Transverse colon (tissue), 4 donors: ENCODE results near the gene STX7. TPM values are rescaled to one million over a fixed set of nuclear protein-coding genes. Genes with fewer than 3 reads are reported as not detected.

ENCODE experiments used
- DNase-seq: peaks from one replicate; pipeline ENCODE4 v3.0.0-alpha.2; 2019
- H3K27ac ChIP-seq, 4 donors: fragments of 200-600 bp; sonication (generic); 2 replicates each; pipeline ENCODE4 v1.5.1; 2016 to 2018; ENCODE audit warnings: inconsistent platforms in 4 of 4
- H3K27me3 ChIP-seq: fragments of 200-600 bp; sonication (generic); 2 replicates; pipeline ENCODE4 v1.5.1; 2017; ENCODE audit warnings: inconsistent platforms
- H3K36me3 ChIP-seq, 4 donors: fragments of 200-600 bp; sonication (generic); 2 replicates each; pipeline ENCODE4 v1.5.1; 2017 to 2019; ENCODE audit warnings: inconsistent platforms in 4 of 4
- H3K4me1 ChIP-seq, 4 donors: fragments of 200-600 bp; sonication (generic); 2 replicates each; pipeline ENCODE4 v1.5.1; 2017 to 2020; ENCODE audit warnings: inconsistent platforms in 4 of 4
- H3K4me3 ChIP-seq, 4 donors: fragments of 200-600 bp; sonication (generic); 1 replicate in 1 of 4; 2 replicates in 3 of 4; pipeline versions ENCODE4 v1.5.1 to v1.6.1; 2017 to 2019; ENCODE audit warnings: inconsistent platforms in 4 of 4
- H3K9me3 ChIP-seq, 2 donors: fragments of 200-600 bp; sonication (generic); 2 replicates each; pipeline ENCODE4 v1.5.1; 2017 to 2019; ENCODE audit warnings: inconsistent platforms in 2 of 2
- EP300 ChIP-seq: sonication (generic); formaldehyde crosslinking; IDR thresholded peaks from one replicate; pipeline ENCODE4 v1.6.1; 2017; ENCODE audit warnings: antibody characterized with exemption, low read depth
- POLR2A ChIP-seq: fragments of 450-650 bp; IDR thresholded peaks from one replicate; pipeline ENCODE4 v1.6.1; 2016; ENCODE audit warnings: antibody characterized with exemption, mild to moderate bottlenecking, moderate library complexity
- POLR2AphosphoS5 ChIP-seq, 3 donors: sonication (generic); formaldehyde crosslinking; IDR thresholded peaks; one replicate each; pipeline ENCODE4 v1.6.1; 2016; ENCODE audit warnings: antibody characterized with exemption in 3 of 3
- WGBS, 2 donors: methylation state at CpG; one replicate each; pipeline ENCODE4 v1.1.5; 2018; ENCODE audit warnings: low coverage in 1 of 2; 5-methylcytosine and 5-hydroxymethylcytosine counted together
- in situ Hi-C, 4 donors: fragments of 200-750 bp; cut with MboI; loops; one replicate each; pipeline versions ENCODE4 v1.15.0 to v1.15.1; 2017; ENCODE audit warnings: low sequenced_read_pairs in 3 of 4, low pct_ligation_motif_present in 1 of 4, low pct_unique_long_range_greater_than_20kb in 1 of 4
- intact Hi-C: fragments of 100-400 bp; cut with DNase I; formaldehyde crosslinking; loops from one replicate; pipeline ENCODE4 v1.15.1; 2023; ENCODE audit warnings: low total_unique reads
- total RNA-seq, 4 donors: library from RNA; depleted of rRNA; stranded (reverse); fragments of >200 nt; gene quantifications; one replicate each; pipeline ENCODE4 v1.1.0, GENCODE V29; 2016
- TF ChIP-seq, protein P1 (sequence below), 5 experiments: fragments of 200-600 bp in 3 of 5; fragments of 450-650 bp in 2 of 5; sonication (generic) in 3 of 5; IDR thresholded peaks; 1 replicate in 2 of 5; 2 replicates in 3 of 5; pipeline ENCODE4 v1.5.1; 2016 to 2017; ENCODE audit warnings: antibody characterized with exemption in 5 of 5, inconsistent platforms in 3 of 5, mild to moderate bottlenecking in 2 of 5, moderate library complexity in 1 of 5

STX7 gene
- total RNA-seq, 4 donors from 2014 or later: 9.0 to 50.9 (median 40.8) TPM

DNA sequence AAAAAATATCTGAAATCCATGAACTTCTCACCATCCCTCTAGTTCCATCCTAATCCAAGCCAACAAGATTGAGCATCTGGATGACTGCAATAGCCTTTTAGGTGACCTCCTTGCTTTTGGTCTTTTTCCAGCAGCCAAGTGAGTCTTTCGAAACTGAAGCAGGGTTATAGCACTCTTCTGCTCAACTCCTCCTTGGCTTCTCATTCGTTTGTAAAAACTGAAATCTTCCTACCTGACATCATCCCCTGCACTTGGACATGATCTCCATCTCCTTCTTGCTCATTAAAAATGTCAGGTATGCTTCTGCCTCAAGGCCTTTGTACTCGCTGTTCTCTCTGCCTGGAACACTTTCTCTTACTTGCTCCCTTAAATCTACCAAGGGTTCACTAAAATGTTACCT is 46.0 kb downstream of the STX7 start:
- intact Hi-C loops: no loop called here
- DNase-seq: no peak
- H3K4me3 ChIP-seq: no peak overlapping the region
- no peak overlapping the region for H3K27ac ChIP-seq
- H3K9me3 ChIP-seq: no peaks in the 10 kb centered on the region
- no peaks in the 10 kb centered on the region for H3K4me1 ChIP-seq
- H3K27me3 ChIP-seq: no peaks in the 10 kb centered on the region
- WGBS, 2 donors: 73 to 92% methylated on average over 3 of the region's 3 CpGs
- TF ChIP-seq POLR2A: no peak
- TF ChIP-seq, protein P1, sequence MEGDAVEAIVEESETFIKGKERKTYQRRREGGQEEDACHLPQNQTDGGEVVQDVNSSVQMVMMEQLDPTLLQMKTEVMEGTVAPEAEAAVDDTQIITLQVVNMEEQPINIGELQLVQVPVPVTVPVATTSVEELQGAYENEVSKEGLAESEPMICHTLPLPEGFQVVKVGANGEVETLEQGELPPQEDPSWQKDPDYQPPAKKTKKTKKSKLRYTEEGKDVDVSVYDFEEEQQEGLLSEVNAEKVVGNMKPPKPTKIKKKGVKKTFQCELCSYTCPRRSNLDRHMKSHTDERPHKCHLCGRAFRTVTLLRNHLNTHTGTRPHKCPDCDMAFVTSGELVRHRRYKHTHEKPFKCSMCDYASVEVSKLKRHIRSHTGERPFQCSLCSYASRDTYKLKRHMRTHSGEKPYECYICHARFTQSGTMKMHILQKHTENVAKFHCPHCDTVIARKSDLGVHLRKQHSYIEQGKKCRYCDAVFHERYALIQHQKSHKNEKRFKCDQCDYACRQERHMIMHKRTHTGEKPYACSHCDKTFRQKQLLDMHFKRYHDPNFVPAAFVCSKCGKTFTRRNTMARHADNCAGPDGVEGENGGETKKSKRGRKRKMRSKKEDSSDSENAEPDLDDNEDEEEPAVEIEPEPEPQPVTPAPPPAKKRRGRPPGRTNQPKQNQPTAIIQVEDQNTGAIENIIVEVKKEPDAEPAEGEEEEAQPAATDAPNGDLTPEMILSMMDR (IDR thresholded peaks at IDR 0.05): no peak
- TF ChIP-seq POLR2AphosphoS5 (IDR thresholded peaks at IDR 0.05): no peak
- TF ChIP-seq EP300: no peak
- in situ Hi-C loops: no loop called here
- peaks cover 0 to 31% (median 15%) of the 10 kb centered on the region in 4 donors for H3K36me3 ChIP-seq

DNA sequence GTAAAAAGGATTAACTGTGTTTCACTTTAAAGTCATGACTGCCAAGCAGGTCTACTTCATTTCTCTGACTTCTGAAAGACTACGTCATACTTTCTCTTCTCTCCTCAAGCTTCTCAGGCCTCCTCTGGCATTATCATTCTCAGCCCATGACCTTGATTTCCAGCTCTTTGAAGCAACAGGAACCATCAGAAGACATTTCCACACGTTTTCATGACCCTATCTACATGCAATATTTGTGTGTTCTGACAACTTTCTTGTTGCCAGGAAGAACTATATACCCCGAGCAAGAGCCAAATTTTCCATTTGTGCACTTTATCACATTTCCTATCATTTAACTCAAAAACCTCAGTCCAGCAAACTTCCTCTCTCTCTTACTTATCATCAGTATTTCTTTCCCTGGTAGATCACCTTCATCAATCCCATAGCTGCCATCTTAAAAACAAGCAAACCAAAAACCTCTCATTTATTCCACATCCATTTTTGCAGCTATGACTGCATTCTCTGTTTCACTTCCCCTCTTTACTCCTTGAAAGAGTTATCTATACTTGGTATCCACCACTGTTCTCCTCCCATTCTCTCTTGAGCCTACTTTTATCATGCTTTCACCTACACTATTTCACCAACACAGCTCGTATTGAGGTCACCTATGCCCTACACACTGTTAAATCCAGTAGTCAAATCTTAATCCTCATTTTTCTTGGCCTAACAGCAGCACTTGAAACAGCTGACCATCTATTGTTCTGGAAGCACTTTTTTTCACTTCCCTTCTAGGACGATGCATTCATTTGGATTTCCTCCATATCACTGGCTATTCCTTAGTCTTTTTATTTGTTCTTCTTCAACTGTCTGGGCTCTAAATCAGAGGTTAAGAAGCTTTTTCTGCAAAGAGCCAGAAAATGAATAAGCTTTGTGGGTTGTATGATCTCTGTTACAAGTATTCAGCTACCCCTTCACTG is 47.1 kb downstream of the STX7 start:
- no peaks in the 10 kb centered on the region for H3K9me3 ChIP-seq
- WGBS, 2 donors: 83 to 86% methylated on average over 5 of the region's 5 CpGs
- no peak overlapping the region for H3K27ac ChIP-seq
- no peaks in the 10 kb centered on the region for H3K27me3 ChIP-seq
- DNase-seq: no peak
- H3K4me3 ChIP-seq: no peak overlapping the region
- peaks cover 0 to 40% (median 13%) of the 10 kb centered on the region in 4 donors for H3K36me3 ChIP-seq
- no peak for TF ChIP-seq POLR2AphosphoS5 (IDR thresholded peaks at IDR 0.05)
- in situ Hi-C loops (no loop called here), intact Hi-C loops (no loop called here)
- no peaks in the 10 kb centered on the region for H3K4me1 ChIP-seq

DNA sequence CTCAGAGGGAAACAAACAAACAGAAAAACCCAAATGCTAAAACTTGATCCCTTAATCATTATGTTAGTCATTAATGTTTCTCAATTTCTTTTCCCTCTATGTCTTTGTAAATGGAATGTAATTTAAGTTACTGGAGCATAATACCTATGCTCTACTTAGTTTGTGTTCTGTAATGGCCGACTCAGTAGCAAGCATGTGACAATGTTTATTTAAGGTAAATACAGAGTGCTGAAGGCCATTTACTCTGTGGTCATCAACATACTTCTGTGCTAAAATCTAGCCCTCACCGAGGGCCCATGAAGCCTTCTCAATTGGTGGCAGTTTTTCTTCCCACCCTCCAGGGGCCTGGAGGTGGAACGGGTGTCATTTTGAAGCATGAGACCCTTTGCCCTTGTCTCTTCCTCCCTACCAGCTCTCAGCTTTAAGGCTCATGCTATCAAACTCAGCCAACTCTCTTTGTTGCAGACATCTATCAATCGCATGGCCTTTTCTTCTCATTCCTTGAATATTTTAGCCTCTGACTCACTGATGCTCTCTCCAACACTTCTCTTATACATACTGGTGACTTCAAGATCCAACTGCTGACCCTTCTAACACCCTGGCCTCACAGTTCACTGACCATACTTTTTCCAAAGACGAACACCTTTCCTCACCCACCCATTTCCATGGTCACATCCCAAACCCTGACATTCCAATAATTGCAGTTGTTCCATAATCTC is 48.2 kb downstream of the STX7 start:
- intact Hi-C loops (no loop called here), in situ Hi-C loops (no loop called here)
- Histone ChIP-seq H3K27ac (no peak overlapping the region), H3K9me3 (no peaks in the 10 kb centered on the region), H3K27me3 (no peaks in the 10 kb centered on the region), H3K36me3 (peaks cover 0 to 42% (median 19%) of the 10 kb centered on the region in 4 donors), H3K4me1 (no peaks in the 10 kb centered on the region), H3K4me3 (no peak overlapping the region)
- DNase-seq: no peak
- WGBS, 2 donors: 89 to 91% methylated on average over 4 to 5 of the region's 5 CpGs
- TF ChIP-seq POLR2AphosphoS5 (IDR thresholded peaks at IDR 0.05): no peak
- TF ChIP-seq EP300: no peak
- no peak for TF ChIP-seq POLR2A
- TF ChIP-seq, protein P1 (IDR thresholded peaks at IDR 0.05): no peak

DNA sequence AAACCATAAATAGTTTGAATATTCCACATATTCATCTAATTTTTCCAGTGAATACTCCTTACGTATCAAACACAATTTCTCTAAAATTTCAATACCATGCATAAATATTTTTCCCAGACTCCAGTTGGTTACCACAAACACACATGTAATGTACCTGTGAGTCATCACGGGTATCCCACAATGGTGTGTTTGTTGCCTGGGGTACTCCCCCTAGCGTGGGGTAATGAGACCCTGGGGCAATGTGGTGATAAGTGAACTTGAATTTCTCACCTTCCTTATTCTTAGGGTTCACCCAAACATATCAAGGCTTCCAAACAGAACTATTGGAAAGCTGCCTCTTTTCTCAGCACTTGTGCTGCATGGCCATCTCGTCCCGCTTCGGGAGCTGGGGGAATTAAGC is 51.0 kb downstream of the STX7 start:
- no peak overlapping the region for H3K27ac ChIP-seq
- peaks cover 0 to 41% (median 20%) of the 10 kb centered on the region in 4 donors for H3K36me3 ChIP-seq
- intact Hi-C loops (no loop called here), in situ Hi-C loops (no loop called here)
- H3K4me3 ChIP-seq: no peak overlapping the region
- WGBS, 2 donors: 92 to 97% methylated on average over 4 to 6 of the region's 6 CpGs
- no peak for DNase-seq
- no peaks in the 10 kb centered on the region for H3K9me3 ChIP-seq
- no peaks in the 10 kb centered on the region for H3K4me1 ChIP-seq
- TF ChIP-seq, protein P1 (IDR thresholded peaks at IDR 0.05): no peak
- TF ChIP-seq POLR2A (no peak), POLR2AphosphoS5 (IDR thresholded peaks at IDR 0.05) (no peak), EP300 (no peak)
- H3K27me3 ChIP-seq: no peaks in the 10 kb centered on the region
